Ovary (tissue), 3 donors: ENCODE data around the gene MARK2.

Experiments used
- POLR2A ChIP-seq: fragments of 450-650 bp; IDR thresholded peaks from one replicate; pipeline ENCODE4 v1.6.1; 2017; ENCODE audit warnings: antibody characterized with exemption, mild to moderate bottlenecking, moderate library complexity
- TF ChIP-seq, protein P1 (sequence below), 3 donors: fragments of 450-650 bp in 2 of 3; fragments of 200-600 bp in 1 of 3; IDR thresholded peaks; one replicate each; pipeline versions ENCODE4 v1.5.1 to v1.8.0; 2016 to 2022; ENCODE audit warnings: antibody characterized with exemption in 3 of 3, mild to moderate bottlenecking in 1 of 3
- donor health status: DM: no; HTN: no; CAD: no.

DNA sequence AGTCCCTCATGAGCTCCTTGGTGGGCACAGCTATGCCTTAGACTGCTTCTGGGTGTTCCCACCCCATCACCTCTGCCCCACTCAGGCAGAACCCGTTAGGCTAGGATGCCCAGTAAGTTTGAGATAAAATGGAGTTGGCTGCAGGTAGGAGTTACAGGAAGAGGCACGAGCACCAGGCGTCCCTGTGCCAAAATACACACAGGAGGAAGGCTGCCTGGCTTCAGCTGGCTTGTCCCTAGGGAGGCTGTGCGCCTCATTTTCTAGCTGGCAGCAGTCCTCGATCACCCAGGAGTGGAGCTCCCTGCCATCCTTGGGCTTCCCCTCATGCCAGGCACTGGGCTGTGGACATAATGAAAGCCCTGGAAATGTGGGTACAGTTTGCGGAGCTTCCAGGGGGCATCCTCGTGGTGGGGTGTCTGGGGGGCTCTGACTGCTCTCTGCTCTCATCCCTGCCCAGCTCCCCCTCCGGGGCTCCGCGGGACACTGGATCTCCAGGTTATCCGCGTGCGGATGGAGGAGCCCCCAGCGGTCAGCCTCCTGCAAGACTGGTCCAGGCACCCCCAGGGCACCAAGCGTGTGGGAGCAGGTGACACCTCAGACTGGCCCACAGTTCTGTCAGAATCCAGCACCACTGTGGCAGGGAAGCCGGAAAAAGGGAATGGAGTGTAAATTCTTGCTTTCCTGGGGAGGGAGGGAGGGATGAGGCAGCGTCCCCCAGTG lies 12.3 kb upstream of the MARK2 start:
- TF ChIP-seq, protein P1, sequence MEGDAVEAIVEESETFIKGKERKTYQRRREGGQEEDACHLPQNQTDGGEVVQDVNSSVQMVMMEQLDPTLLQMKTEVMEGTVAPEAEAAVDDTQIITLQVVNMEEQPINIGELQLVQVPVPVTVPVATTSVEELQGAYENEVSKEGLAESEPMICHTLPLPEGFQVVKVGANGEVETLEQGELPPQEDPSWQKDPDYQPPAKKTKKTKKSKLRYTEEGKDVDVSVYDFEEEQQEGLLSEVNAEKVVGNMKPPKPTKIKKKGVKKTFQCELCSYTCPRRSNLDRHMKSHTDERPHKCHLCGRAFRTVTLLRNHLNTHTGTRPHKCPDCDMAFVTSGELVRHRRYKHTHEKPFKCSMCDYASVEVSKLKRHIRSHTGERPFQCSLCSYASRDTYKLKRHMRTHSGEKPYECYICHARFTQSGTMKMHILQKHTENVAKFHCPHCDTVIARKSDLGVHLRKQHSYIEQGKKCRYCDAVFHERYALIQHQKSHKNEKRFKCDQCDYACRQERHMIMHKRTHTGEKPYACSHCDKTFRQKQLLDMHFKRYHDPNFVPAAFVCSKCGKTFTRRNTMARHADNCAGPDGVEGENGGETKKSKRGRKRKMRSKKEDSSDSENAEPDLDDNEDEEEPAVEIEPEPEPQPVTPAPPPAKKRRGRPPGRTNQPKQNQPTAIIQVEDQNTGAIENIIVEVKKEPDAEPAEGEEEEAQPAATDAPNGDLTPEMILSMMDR (IDR thresholded peaks at IDR 0.05), result no peak
- TF ChIP-seq POLR2A, result no peak
